A549 treated with ZK216348 at 1 μM for 4 hours (cell line): Measurements from ENCODE around the gene MYO18A. TPM values are rescaled to one million over a fixed set of nuclear protein-coding genes. Genes with fewer than 3 reads are reported as not detected.

Source experiments
- total RNA-seq: library from RNA; stranded (reverse); fragments of 200-300 nt; extraction: Qiagen RNA extraction; gene quantifications from 5 replicates; pipeline ENCODE4 v1.2.3, GENCODE V29; 2022; ENCODE audit warnings: low read depth

MYO18A gene, protein sequence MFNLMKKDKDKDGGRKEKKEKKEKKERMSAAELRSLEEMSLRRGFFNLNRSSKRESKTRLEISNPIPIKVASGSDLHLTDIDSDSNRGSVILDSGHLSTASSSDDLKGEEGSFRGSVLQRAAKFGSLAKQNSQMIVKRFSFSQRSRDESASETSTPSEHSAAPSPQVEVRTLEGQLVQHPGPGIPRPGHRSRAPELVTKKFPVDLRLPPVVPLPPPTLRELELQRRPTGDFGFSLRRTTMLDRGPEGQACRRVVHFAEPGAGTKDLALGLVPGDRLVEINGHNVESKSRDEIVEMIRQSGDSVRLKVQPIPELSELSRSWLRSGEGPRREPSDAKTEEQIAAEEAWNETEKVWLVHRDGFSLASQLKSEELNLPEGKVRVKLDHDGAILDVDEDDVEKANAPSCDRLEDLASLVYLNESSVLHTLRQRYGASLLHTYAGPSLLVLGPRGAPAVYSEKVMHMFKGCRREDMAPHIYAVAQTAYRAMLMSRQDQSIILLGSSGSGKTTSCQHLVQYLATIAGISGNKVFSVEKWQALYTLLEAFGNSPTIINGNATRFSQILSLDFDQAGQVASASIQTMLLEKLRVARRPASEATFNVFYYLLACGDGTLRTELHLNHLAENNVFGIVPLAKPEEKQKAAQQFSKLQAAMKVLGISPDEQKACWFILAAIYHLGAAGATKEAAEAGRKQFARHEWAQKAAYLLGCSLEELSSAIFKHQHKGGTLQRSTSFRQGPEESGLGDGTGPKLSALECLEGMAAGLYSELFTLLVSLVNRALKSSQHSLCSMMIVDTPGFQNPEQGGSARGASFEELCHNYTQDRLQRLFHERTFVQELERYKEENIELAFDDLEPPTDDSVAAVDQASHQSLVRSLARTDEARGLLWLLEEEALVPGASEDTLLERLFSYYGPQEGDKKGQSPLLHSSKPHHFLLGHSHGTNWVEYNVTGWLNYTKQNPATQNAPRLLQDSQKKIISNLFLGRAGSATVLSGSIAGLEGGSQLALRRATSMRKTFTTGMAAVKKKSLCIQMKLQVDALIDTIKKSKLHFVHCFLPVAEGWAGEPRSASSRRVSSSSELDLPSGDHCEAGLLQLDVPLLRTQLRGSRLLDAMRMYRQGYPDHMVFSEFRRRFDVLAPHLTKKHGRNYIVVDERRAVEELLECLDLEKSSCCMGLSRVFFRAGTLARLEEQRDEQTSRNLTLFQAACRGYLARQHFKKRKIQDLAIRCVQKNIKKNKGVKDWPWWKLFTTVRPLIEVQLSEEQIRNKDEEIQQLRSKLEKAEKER (N-terminal part only)
- total RNA-seq = 18.4 to 33.9 TPM (median 28.9 TPM) in 5 replicates

DNA sequence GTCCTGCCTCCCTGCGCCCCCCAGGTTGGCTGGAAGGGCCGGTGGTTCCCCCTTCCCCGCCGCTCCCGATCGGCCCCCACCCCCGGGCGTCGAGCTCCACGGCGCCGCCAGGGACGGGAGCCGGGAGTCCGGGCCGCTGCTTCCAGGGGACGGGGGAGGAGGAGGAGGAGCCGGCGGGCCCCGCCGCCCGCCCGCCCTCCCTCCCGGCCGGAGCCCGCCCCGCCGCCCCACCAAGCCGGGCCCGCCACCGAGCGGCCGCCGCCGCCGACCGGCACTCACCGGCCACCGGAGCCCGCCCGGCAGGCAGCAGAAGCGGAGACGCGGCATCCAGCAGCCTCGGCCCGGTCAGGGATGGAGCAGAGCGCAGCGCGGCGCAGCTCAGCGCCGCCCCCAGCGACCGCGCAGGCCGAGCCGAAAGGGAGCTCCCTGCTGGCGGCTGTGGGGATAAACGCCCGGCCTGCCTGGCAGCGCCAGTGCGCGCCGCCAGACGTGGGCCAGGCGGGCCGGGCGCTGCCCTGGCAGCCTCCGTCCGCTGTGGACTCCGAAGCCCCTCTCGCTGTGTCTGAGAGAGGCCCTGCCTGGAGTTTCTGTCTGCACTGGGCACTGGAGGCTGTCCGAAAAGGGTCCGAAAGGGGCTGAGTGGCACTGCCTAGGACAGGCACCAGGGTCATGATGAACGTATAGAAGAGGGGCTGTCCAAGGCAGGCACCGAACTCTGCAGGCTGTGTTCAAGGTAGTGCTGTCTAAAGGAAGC, at the start of gene MYO18A:
Gene MYO18A, minus strand, starts transcription at position 365 of the 754 bp plus-strand sequence. CDS start 13,458 bp downstream, outside the sequence.

DNA sequence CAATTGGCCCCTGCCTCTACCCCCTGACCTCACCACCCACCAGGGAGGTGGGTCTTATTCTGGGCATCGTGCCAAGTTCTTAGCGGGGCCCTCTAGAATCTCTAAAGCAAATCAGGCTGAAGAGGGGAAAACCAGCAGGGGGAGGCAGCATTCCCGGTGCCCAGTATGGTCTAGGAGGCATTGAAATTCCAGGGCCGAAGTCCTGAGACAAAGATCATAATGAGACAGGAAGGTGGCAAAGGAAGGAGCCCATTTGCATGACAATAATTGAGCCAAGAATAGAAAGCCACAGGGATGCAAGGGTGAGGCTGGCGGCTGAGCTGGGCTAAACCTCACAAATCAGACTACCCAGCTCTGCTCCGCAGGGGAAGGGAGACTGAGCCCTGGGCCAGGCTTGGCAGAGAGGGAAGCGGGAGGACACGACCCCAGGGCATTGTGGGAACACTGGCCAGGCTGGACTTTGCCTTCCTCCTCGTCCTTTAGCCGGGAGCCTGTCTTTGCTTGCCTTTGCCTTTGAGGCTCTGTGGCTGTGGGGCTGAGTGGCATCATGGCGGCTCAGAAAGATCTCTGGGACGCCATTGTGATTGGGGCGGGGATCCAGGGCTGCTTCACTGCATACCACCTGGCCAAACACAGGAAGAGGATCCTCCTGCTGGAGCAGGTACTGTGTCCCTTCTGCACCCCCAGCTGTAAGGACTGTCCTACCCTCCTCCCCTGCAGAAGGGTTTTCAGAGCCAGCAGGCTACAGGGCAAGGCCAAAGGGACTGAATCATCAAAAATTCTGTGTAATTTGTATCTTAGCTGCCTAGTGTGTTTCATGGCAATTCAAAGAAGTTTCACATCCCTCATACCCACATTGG, 137.3 kb downstream of the MYO18A start, which contains the start of gene PIPOX:
Gene PIPOX, plus strand, starts transcription at position 463 of the 860 bp plus-strand sequence. Its CDS starts 85 bp downstream, at position 548.

Other genes with a start within 250 kb of the MYO18A start
- 26.8 to 38.9 TPM (median 33.7 TPM) in 5 replicates for gene PHF12, start 228.9 kb downstream of the MYO18A start, total RNA-seq
- gene SEZ6, start 174.4 kb downstream of the MYO18A start, total RNA-seq = not detected in 5 replicates
- gene PIPOX, start 137.3 kb downstream of the MYO18A start, total RNA-seq = 0.15 to 0.35 TPM in 2 of 5 replicates, not detected in the others
- gene CRYBA1, start 66.5 kb upstream of the MYO18A start, total RNA-seq = not detected in 5 replicates
- 48.8 to 88.0 TPM (median 60.7 TPM) in 5 replicates for gene NUFIP2, start 113.8 kb upstream of the MYO18A start, total RNA-seq
- 10.3 to 29.4 TPM (median 21.6 TPM) in 5 replicates for gene TAOK1, start 210.0 kb upstream of the MYO18A start, total RNA-seq